Stimulated activated CD4-positive, alpha-beta T cell treated with anti-CD3 and anti-CD28 coated beads, TNF-alpha, amount 100 ng/mL, for 4 hours (primary cell): ENCODE measurements around the gene CEP78.
"Not testable (repeated sequence)": the region's sequence is repeated elsewhere in the genome, so short reads cannot be mapped to it uniquely, and the experiment has no call there.

Source experiments
- DNase-seq, 3 experiments: peaks; one replicate each; pipeline ENCODE4 v3.0.0-alpha.2; 2020; ENCODE audit warnings: low read depth in 3 of 3

The CEP78 gene

GRCh38 chr9:78235762-78236550 is at the start of gene CEP78:
TSS of gene CEP78 (plus strand) at chr9:78236075. CDS start at chr9:78236351, 276 bp downstream.
- peak; percentile 72 to 80 (median 73) for DNase-seq

GRCh38 chr9:78187763-78188484 is 48.0 kb upstream of the CEP78 start:
- DNase-seq, result no peak

GRCh38 chr9:78188594-78188993 is 47.3 kb upstream of the CEP78 start:
- DNase-seq, result no peak

- DNase-seq, result no peak
These were observed 46.9 kb upstream of the CEP78 start for GRCh38 chr9:78189001-78189400.

- no peak for DNase-seq
These were observed 46.4 kb upstream of the CEP78 start for GRCh38 chr9:78189461-78189860.

GRCh38 chr9:78191931-78192330 is 43.9 kb upstream of the CEP78 start:
- DNase-seq, result no peak

GRCh38 chr9:78196258-78196657 is 39.6 kb upstream of the CEP78 start:
- no peak for DNase-seq

GRCh38 chr9:78201158-78201777 is 34.6 kb upstream of the CEP78 start:
- peak; percentile 5 to 30 (median 30) for DNase-seq

GRCh38 chr9:78207319-78207718 is 28.6 kb upstream of the CEP78 start:
- DNase-seq, result no peak

GRCh38 chr9:78207901-78208300 is 28.0 kb upstream of the CEP78 start:
- no peak for DNase-seq

GRCh38 chr9:78209127-78209526 is 26.7 kb upstream of the CEP78 start:
- DNase-seq, result no peak

GRCh38 chr9:78210841-78211301 is 25.0 kb upstream of the CEP78 start:
- no peak for DNase-seq

- DNase-seq, result no peak
These were observed 23.0 kb upstream of the CEP78 start for GRCh38 chr9:78212868-78213267.

- no peak for DNase-seq
These were observed 22.2 kb upstream of the CEP78 start for GRCh38 chr9:78213712-78214111.

GRCh38 chr9:78214492-78214891 is 21.4 kb upstream of the CEP78 start:
- no peak for DNase-seq

GRCh38 chr9:78215706-78216105 is 20.2 kb upstream of the CEP78 start:
- no peak for DNase-seq

- DNase-seq, result no peak
These were observed 17.0 kb upstream of the CEP78 start for GRCh38 chr9:78218890-78219289.

- DNase-seq, result no peak
These were observed 14.4 kb upstream of the CEP78 start for GRCh38 chr9:78221425-78221824.

- not testable (repeated sequence) for DNase-seq
These were observed 14.0 kb upstream of the CEP78 start for GRCh38 chr9:78221841-78222240.

GRCh38 chr9:78230761-78231160 is 5.1 kb upstream of the CEP78 start:
- no peak for DNase-seq

- not testable (repeated sequence) for DNase-seq
These were observed 3.4 kb upstream of the CEP78 start for GRCh38 chr9:78232471-78232870.

GRCh38 chr9:78234810-78235209 is 1.1 kb upstream of the CEP78 start:
- no peak for DNase-seq
